OCI-LY7 (cell line): ENCODE data around the gene ITGB4. TPM values are rescaled to one million over a fixed set of nuclear protein-coding genes. Genes with fewer than 3 reads are reported as not detected.
A peak's percentile ranks its signal among the peaks of the same experiment; 100 is the strongest.

Experiments used
- BruUV-seq: library from RNA; stranded (reverse); fragments of 400-500 nt; replicated peaks from 2 replicates; lab custom pipeline; 2021; lab: Mats Ljungman, UMichigan
- CTCF ChIA-PET: fragments of 300-600 bp; sonication (Branson Sonifier 250); formaldehyde crosslinking; loops from one replicate; lab custom pipeline; 2022; ENCODE audit warnings: antibody characterized with exemption; ENCODE audit not compliant: unreplicated experiment; lab: Charles Lee
- POLR2A ChIA-PET: fragments of 300-600 bp; sonication (Branson Sonifier 250); formaldehyde crosslinking; loops from one replicate; lab custom pipeline; 2022; ENCODE audit warnings: antibody characterized with exemption; lab: Charles Lee
- DNase-seq: peaks from one replicate; pipeline ENCODE4 v3.0.0-alpha.2; 2015; ENCODE audit warnings: low spot score
- H2AFZ ChIP-seq: fragments of 200-600 bp; sonication (generic), shearing (Covaris generic); 2 replicates; pipeline ENCODE4 v1.6.1; 2014; ENCODE audit warnings: mild to moderate bottlenecking, antibody characterized with exemption, low read length, moderate library complexity
- H3K27ac ChIP-seq: fragments of 200-600 bp; sonication (generic); 2 replicates; pipeline ENCODE4 v1.5.1; 2014; ENCODE audit warnings: mixed run types, low read depth, mild to moderate bottlenecking, moderate library complexity, low read length, inconsistent platforms; ENCODE audit not compliant: poor library complexity, severe bottlenecking
- H3K36me3 ChIP-seq: fragments of 200-600 bp; sonication (generic); 2 replicates; pipeline ENCODE4 v1.6.1; 2014; ENCODE audit warnings: mild to moderate bottlenecking, antibody characterized with exemption, low read length, moderate library complexity, mixed read lengths; ENCODE audit not compliant: insufficient read depth
- H3K4me1 ChIP-seq: fragments of 200-600 bp; sonication (generic); 2 replicates; pipeline ENCODE4 v1.5.1; 2014; ENCODE audit warnings: mild to moderate bottlenecking, low read length; ENCODE audit not compliant: insufficient read depth, poor library complexity, severe bottlenecking
- H3K4me2 ChIP-seq: fragments of 200-600 bp; sonication (generic); 2 replicates; pipeline ENCODE4 v1.6.1; 2014; ENCODE audit warnings: mild to moderate bottlenecking, low read length
- H3K4me3 ChIP-seq: fragments of 200-600 bp; sonication (generic); 2 replicates; pipeline ENCODE4 v1.5.1; 2014; ENCODE audit warnings: mild to moderate bottlenecking, low read depth, low read length; ENCODE audit not compliant: poor library complexity, severe bottlenecking
- H3K79me2 ChIP-seq: fragments of 200-600 bp; sonication (generic); 2 replicates; pipeline ENCODE4 v1.6.1; 2016; ENCODE audit warnings: low read depth, mild to moderate bottlenecking, low read length, moderate library complexity, mixed read lengths; ENCODE audit not compliant: insufficient read depth
- H3K9me2 ChIP-seq: fragments of 200-600 bp; sonication (generic); 2 replicates; pipeline ENCODE4 v1.6.1; 2016; ENCODE audit warnings: mild to moderate bottlenecking, low read length, mixed read lengths; ENCODE audit not compliant: insufficient read depth
- H3K9me3 ChIP-seq: fragments of 200-600 bp; sonication (generic); 2 replicates; pipeline ENCODE4 v1.6.1; 2014; ENCODE audit warnings: mild to moderate bottlenecking, mixed run types, low read length, mixed read lengths
- H4K20me1 ChIP-seq: fragments of 200-600 bp; sonication (generic); 2 replicates; pipeline ENCODE4 v1.6.1; 2014; ENCODE audit warnings: mild to moderate bottlenecking, antibody characterized with exemption, low read length, moderate library complexity, mixed read lengths; ENCODE audit not compliant: insufficient read depth
- EZH2phosphoT487 ChIP-seq: fragments of 200-600 bp; sonication (generic); IDR thresholded peaks from 2 replicates; pipeline ENCODE4 v1.6.1; 2018; ENCODE audit warnings: low read depth, borderline replicate concordance, mild to moderate bottlenecking, mixed run types, antibody characterized with exemption, low read length, moderate library complexity, mixed read lengths
- intact Hi-C: fragments of 100-400 bp; cut with micrococcal nuclease; formaldehyde crosslinking; loops from one replicate; pipeline ENCODE4 v1.10.0; 2022; ENCODE audit not compliant: unreplicated experiment
- total RNA-seq, 2 experiments: library from RNA; depleted of rRNA in 1 of 2; stranded (reverse); fragments of >200 nt in 1 of 2; shearing (Covaris generic) in 1 of 2; gene quantifications; 2 replicates each; pipeline ENCODE4 v1.2.3, GENCODE V29; 2014 to 2022
- TF ChIP-seq, protein P1 (sequence below): fragments of 200-600 bp; sonication (generic); conservative IDR thresholded peaks from 2 replicates; pipeline ENCODE4 v1.5.1; 2014; ENCODE audit warnings: mild to moderate bottlenecking, antibody characterized with exemption, low read length, moderate library complexity, mixed read lengths

Gene ITGB4
- total RNA-seq, 2 experiments from 2014 or later = 0.66 to 3.9 TPM

GRCh38 chr17:75706042-75706728, 15.1 kb upstream of the ITGB4 start:
- TF ChIP-seq EZH2phosphoT487 = no peak
- TF ChIP-seq, protein P1, sequence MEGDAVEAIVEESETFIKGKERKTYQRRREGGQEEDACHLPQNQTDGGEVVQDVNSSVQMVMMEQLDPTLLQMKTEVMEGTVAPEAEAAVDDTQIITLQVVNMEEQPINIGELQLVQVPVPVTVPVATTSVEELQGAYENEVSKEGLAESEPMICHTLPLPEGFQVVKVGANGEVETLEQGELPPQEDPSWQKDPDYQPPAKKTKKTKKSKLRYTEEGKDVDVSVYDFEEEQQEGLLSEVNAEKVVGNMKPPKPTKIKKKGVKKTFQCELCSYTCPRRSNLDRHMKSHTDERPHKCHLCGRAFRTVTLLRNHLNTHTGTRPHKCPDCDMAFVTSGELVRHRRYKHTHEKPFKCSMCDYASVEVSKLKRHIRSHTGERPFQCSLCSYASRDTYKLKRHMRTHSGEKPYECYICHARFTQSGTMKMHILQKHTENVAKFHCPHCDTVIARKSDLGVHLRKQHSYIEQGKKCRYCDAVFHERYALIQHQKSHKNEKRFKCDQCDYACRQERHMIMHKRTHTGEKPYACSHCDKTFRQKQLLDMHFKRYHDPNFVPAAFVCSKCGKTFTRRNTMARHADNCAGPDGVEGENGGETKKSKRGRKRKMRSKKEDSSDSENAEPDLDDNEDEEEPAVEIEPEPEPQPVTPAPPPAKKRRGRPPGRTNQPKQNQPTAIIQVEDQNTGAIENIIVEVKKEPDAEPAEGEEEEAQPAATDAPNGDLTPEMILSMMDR = 0 out of 2 replicates have a peak, but pooled peaks have one; percentile 21
- Histone ChIP-seq H3K4me2 (no peak overlapping the region), H3K27ac (no peak overlapping the region), H3K9me3 (no peaks in the 10 kb centered on the region), H3K4me1 (no peaks in the 10 kb centered on the region), H3K36me3 (peaks cover 77% of the 10 kb centered on the region), H3K4me3 (no peak overlapping the region), H2AFZ (no peak overlapping the region), H3K79me2 (no peaks in the 10 kb centered on the region), H3K9me2 (no peaks in the 10 kb centered on the region), H4K20me1 (no peaks in the 10 kb centered on the region)
- intact Hi-C loops = no loop called here
- ChIA-PET CTCF (interaction anchor here (1.2 kb wide), 1 partner anchor 16 kb away, joined by 3 read pairs; no protein-coding TSS in a partner anchor), POLR2A (no interaction called here)
- BruUV-seq = TSS peak; percentile 39
- DNase-seq = no peak

DNA sequence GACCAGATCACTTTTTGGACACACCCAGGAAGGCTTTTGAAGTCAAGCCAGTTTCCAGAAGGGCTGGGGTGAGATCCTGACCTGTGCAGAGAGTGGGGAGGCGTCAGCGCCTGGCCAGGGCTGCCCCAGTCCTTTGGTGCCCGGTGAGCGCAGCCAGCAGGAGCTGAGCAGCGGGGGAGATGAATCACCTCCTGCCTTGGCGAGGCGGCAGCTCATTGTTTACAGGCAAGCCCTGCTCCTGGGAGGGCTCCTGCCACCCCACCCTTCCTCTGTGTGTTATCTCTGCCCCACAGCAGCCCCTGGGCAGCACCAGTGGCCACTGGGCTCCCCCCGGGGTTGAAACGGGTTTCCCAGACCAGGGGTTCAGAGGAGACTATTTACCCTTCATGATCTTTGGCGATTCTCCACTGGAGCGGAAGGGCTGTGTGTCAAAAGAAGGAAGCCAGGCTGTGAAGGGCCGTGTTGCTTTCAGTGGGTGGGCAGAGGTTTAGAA, 14.1 kb upstream of the ITGB4 start:
- POLR2A ChIA-PET = no interaction called here
- Histone ChIP-seq H3K27ac (no peak overlapping the region), H3K9me3 (no peaks in the 10 kb centered on the region), H3K4me2 (no peak overlapping the region), H4K20me1 (no peaks in the 10 kb centered on the region), H3K79me2 (no peaks in the 10 kb centered on the region), H2AFZ (no peak overlapping the region), H3K4me3 (no peak overlapping the region), H3K36me3 (peaks cover 68% of the 10 kb centered on the region), H3K9me2 (no peaks in the 10 kb centered on the region), H3K4me1 (no peaks in the 10 kb centered on the region)
- no TSS peak for BruUV-seq
- no peak for DNase-seq
- CTCF ChIA-PET = interaction anchor here (1.2 kb wide), 1 partner anchor 17 kb away, joined by 3 read pairs; no protein-coding TSS in a partner anchor
- TF ChIP-seq, protein P1 = no peak
- TF ChIP-seq EZH2phosphoT487 = no peak
- intact Hi-C loops = no loop called here

GRCh38 chr17:75712446-75712845, 8.8 kb upstream of the ITGB4 start:
- ChIA-PET CTCF (no interaction called here), POLR2A (no interaction called here)
- no TSS peak for BruUV-seq
- Histone ChIP-seq H3K9me2 (no peaks in the 10 kb centered on the region), H3K36me3 (peaks cover 15% of the 10 kb centered on the region), H3K27ac (no peak overlapping the region), H3K79me2 (no peaks in the 10 kb centered on the region), H3K9me3 (no peaks in the 10 kb centered on the region), H2AFZ (no peak overlapping the region), H3K4me1 (no peaks in the 10 kb centered on the region), H4K20me1 (no peaks in the 10 kb centered on the region), H3K4me3 (no peak overlapping the region), H3K4me2 (no peak overlapping the region)
- intact Hi-C loops = loop anchor here (5.0 kb wide), 1 partner anchor 35 kb away; no protein-coding TSS in a partner anchor
- TF ChIP-seq EZH2phosphoT487 = no peak
- TF ChIP-seq, protein P1 = no peak
- no peak for DNase-seq
